NB4 (cell line): ENCODE results near the gene CCDC47.

Source experiments
- MYC ChIP-seq: IDR thresholded peaks from 2 replicates; pipeline ENCODE4 v1.6.1; 2011; ENCODE audit warnings: low read depth, low read length
- POLR2A ChIP-seq: IDR thresholded peaks from 2 replicates; pipeline ENCODE4 v1.6.1; 2011; ENCODE audit warnings: mild to moderate bottlenecking; ENCODE audit not compliant: insufficient read length; ENCODE audit errors: extremely low read depth
- TF ChIP-seq, protein P1 (sequence below): IDR thresholded peaks from one replicate; pipeline ENCODE4 v1.5.1; 2012; ENCODE audit warnings: low read depth, low read length
- TF ChIP-seq, protein P2 (sequence below): IDR thresholded peaks from 2 replicates; pipeline ENCODE4 v1.6.1; 2011; ENCODE audit warnings: low read depth, low read length

DNA sequence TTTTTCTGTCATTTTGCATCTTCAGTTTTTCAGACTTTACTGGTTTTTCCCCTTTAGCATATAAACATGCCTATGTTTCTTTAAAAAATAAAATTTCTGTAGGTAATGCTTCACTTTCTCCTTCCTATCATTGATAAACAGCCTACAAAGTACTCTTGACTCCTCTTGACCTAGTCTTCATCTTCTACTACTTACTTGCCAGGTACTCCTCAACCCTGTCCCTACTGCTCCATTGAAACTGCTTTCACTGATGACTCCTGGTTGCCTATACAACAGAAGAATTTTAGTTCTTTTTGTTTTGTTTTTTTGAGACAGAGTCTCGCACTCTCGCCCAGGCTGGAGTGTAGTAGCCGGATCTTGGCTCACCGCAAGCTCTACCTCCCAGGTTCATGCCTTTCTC lies 7.5 kb upstream of the CCDC47 start:
- TF ChIP-seq, protein P1, sequence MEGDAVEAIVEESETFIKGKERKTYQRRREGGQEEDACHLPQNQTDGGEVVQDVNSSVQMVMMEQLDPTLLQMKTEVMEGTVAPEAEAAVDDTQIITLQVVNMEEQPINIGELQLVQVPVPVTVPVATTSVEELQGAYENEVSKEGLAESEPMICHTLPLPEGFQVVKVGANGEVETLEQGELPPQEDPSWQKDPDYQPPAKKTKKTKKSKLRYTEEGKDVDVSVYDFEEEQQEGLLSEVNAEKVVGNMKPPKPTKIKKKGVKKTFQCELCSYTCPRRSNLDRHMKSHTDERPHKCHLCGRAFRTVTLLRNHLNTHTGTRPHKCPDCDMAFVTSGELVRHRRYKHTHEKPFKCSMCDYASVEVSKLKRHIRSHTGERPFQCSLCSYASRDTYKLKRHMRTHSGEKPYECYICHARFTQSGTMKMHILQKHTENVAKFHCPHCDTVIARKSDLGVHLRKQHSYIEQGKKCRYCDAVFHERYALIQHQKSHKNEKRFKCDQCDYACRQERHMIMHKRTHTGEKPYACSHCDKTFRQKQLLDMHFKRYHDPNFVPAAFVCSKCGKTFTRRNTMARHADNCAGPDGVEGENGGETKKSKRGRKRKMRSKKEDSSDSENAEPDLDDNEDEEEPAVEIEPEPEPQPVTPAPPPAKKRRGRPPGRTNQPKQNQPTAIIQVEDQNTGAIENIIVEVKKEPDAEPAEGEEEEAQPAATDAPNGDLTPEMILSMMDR, result no peak
- TF ChIP-seq POLR2A, result no peak
- TF ChIP-seq, protein P2, sequence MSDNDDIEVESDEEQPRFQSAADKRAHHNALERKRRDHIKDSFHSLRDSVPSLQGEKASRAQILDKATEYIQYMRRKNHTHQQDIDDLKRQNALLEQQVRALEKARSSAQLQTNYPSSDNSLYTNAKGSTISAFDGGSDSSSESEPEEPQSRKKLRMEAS, result no peak
- no peak for TF ChIP-seq MYC
